ENCODE data around the gene KHDC4. TPM values are rescaled to one million over a fixed set of nuclear protein-coding genes. Genes with fewer than 3 reads are reported as not detected.

The KHDC4 gene
- 26.3 and 43.5 TPM in 2 replicates for total RNA-seq

GRCh38 chr1:155934097-155934935 lies at the start of gene KHDC4:
Gene KHDC4 (minus strand): TSS chr1:155934413. CDS start chr1:155934373, 40 bp downstream.

GRCh38 chr1:155978325-155978972 lies 44.2 kb upstream of the KHDC4 start, which contains the start of gene ARHGEF2:
Gene ARHGEF2 (minus strand): TSS chr1:155978547. CDS start chr1:155978427, 120 bp downstream.

GRCh38 chr1:155940993-155941844 lies 7.0 kb upstream of the KHDC4 start, which contains the start of gene RXFP4:
Gene RXFP4 (plus strand): TSS chr1:155941638. CDS start chr1:155941710, 72 bp downstream.

GRCh38 chr1:155911156-155912055 lies 22.8 kb downstream of the KHDC4 start, which contains the start of gene RIT1:
Gene RIT1 (minus strand): TSS chr1:155911349. CDS start chr1:155910761, 588 bp downstream.

Small RNA genes within 50 kb of the gene (small RNA-seq; reads per million reads assigned to genes)
- gene MIR6738 (ENCODE audit: low replicate concordance): 0.23 reads per million
- not detected for gene RF00015 (ENCODE audit: low replicate concordance)
- not detected for gene SCARNA4 (ENCODE audit: low replicate concordance)
- 173 reads per million, percentile 99 among the genes with 10 or more reads in this experiment for gene SNORA80E (ENCODE audit: low replicate concordance)

Other genes starting within 250 kb of the KHDC4 start
- gene YY1AP1, start 245.6 kb downstream of the KHDC4 start, total RNA-seq: 42.9 and 67.0 TPM in 2 replicates
- gene DAP3, start 245.3 kb downstream of the KHDC4 start, total RNA-seq: 82.8 and 101 TPM in 2 replicates
- gene GON4L, start 77.2 kb downstream of the KHDC4 start, total RNA-seq: 32.8 and 48.4 TPM in 2 replicates
- 15.8 and 29.3 TPM in 2 replicates for gene SYT11, start 74.8 kb downstream of the KHDC4 start, total RNA-seq
- 33.9 and 36.2 TPM in 2 replicates for gene RIT1, start 23.1 kb downstream of the KHDC4 start, total RNA-seq
- not detected in 2 replicates for gene RXFP4, start 7.2 kb upstream of the KHDC4 start, total RNA-seq
- 127 and 243 TPM in 2 replicates for gene ARHGEF2, start 44.1 kb upstream of the KHDC4 start, total RNA-seq
- 525 and 1,330 TPM in 2 replicates for gene SSR2, start 86.5 kb upstream of the KHDC4 start, total RNA-seq
- gene UBQLN4, start 119.4 kb upstream of the KHDC4 start, total RNA-seq: 18.4 and 27.2 TPM in 2 replicates
- 23.4 and 35.2 TPM in 2 replicates for gene LAMTOR2, start 120.4 kb upstream of the KHDC4 start, total RNA-seq
- gene RAB25, start 126.7 kb upstream of the KHDC4 start, total RNA-seq: not detected in 2 replicates
- gene MEX3A, start 148.1 kb upstream of the KHDC4 start, total RNA-seq: 0.22 and 2.3 TPM in 2 replicates
- gene LMNA, start 180.3 kb upstream of the KHDC4 start, total RNA-seq: 571 and 1,162 TPM in 2 replicates
- gene SEMA4A, start 219.2 kb upstream of the KHDC4 start, total RNA-seq: 0.43 and 0.44 TPM in 2 replicates